HepG2 (cell line): ENCODE measurements around the gene SRCAP. TPM values are rescaled to one million over a fixed set of nuclear protein-coding genes. Genes with fewer than 3 reads are reported as not detected.

Source experiments
- EZH2 ChIP-seq: conservative IDR thresholded peaks from 2 replicates; pipeline ENCODE4 v1.6.1; 2012; ENCODE audit warnings: mild to moderate bottlenecking, low read depth, low read length, moderate library complexity
- FOXK1 ChIP-seq: sonication (generic); formaldehyde crosslinking; IDR thresholded peaks from 2 replicates; pipeline ENCODE4 v1.4.0; 2020; ENCODE audit warnings: low read depth, missing genetic modification reagents, borderline replicate concordance
- FOXO1 ChIP-seq: sonication (generic); formaldehyde crosslinking; IDR thresholded peaks from 2 replicates; pipeline ENCODE4 v1.4.0; 2020; ENCODE audit warnings: missing genetic modification reagents
- MAFF ChIP-seq: IDR thresholded peaks from 2 replicates; pipeline ENCODE4 v1.6.1; 2011; ENCODE audit warnings: low read depth, low read length, improper control_type of control experiment
- MEF2D ChIP-seq: sonication (generic); formaldehyde crosslinking; IDR thresholded peaks from 2 replicates; pipeline ENCODE4 v1.5.1; 2020; ENCODE audit warnings: mild to moderate bottlenecking, missing genetic modification reagents
- MIER3 ChIP-seq: IDR thresholded peaks from 2 replicates; pipeline ENCODE4 v1.6.1; 2016; ENCODE audit warnings: missing compliant biosample characterization, borderline replicate concordance
- PITX1 ChIP-seq: sonication (generic); formaldehyde crosslinking; IDR thresholded peaks from 2 replicates; pipeline ENCODE4 v1.5.1; 2020; ENCODE audit warnings: mild to moderate bottlenecking, missing genetic modification reagents
- POLR2A ChIP-seq, 2 experiments: IDR thresholded peaks; 2 replicates each; pipeline ENCODE4 v1.6.1; 2011; ENCODE audit warnings: low read depth in 2 of 2, low read length in 2 of 2, mild to moderate bottlenecking in 1 of 2, moderate library complexity in 1 of 2; ENCODE audit not compliant: insufficient read depth in 1 of 2
- SIX4 ChIP-seq: sonication (generic); formaldehyde crosslinking; IDR thresholded peaks from 2 replicates; pipeline ENCODE4 v1.4.0; 2020; ENCODE audit warnings: missing genetic modification reagents
- TCF7 ChIP-seq: sonication (generic); IDR thresholded peaks from 2 replicates; pipeline ENCODE4 v1.6.1; 2016; ENCODE audit warnings: antibody characterized with exemption, low read depth
- ZBTB20 ChIP-seq: sonication (generic); formaldehyde crosslinking; IDR thresholded peaks from 2 replicates; pipeline ENCODE4 v1.8.1; 2023; ENCODE audit warnings: missing genetic modification reagents, low read depth, mild to moderate bottlenecking, borderline replicate concordance
- ZNF235 ChIP-seq: sonication (generic); formaldehyde crosslinking; IDR thresholded peaks from 2 replicates; pipeline ENCODE4 v1.8.1; 2023; ENCODE audit warnings: mild to moderate bottlenecking, missing genetic modification reagents, borderline replicate concordance
- ZNF777 ChIP-seq: sonication (generic); formaldehyde crosslinking; IDR thresholded peaks from 2 replicates; pipeline ENCODE4 v1.4.0; 2020; ENCODE audit warnings: missing genetic modification reagents
- ZNF782 ChIP-seq: sonication (generic); formaldehyde crosslinking; IDR thresholded peaks from 2 replicates; pipeline ENCODE4 v1.4.0; 2020; ENCODE audit warnings: missing genetic modification reagents, mild to moderate bottlenecking, borderline replicate concordance
- ZSCAN21 ChIP-seq: sonication (generic); formaldehyde crosslinking; IDR thresholded peaks from 2 replicates; pipeline ENCODE4 v1.8.0; 2022; ENCODE audit warnings: mild to moderate bottlenecking, missing genetic modification reagents, moderate library complexity, borderline replicate concordance
- polyA plus RNA-seq, 8 experiments: library from polyadenylated mRNA; depleted of rRNA in 3 of 8; stranded (reverse) in 7 of 8; unstranded in 1 of 8; fragments of >200 nt; fragmentation: Illumina TruSeq in 4 of 8; extraction: Trizol in 4 of 8; gene quantifications; 2 replicates each; pipeline versions ENCODE4 v1.2.1 to v1.2.3, GENCODE V29; 2011 to 2016; ENCODE audit warnings: low read depth in 4 of 8, missing spikeins in 1 of 8, mixed read lengths in 1 of 8; ENCODE audit not compliant: insufficient read depth in 1 of 8
- total RNA-seq, 5 experiments: library from RNA; depleted of rRNA; stranded (reverse); fragments of >200 nt; fragmentation: Illumina TruSeq; extraction: Trizol; gene quantifications; 2 replicates each; pipeline ENCODE4 v1.2.3, GENCODE V29; 2016; ENCODE audit warnings: low read depth in 1 of 5
- TF ChIP-seq, protein P1 (sequence below): sonication (generic); formaldehyde crosslinking; IDR thresholded peaks from 2 replicates; pipeline ENCODE4 v1.4.0; 2020; ENCODE audit warnings: missing genetic modification reagents, borderline replicate concordance
- TF ChIP-seq, protein P2 (sequence below), 2 experiments: sonication (generic) in 1 of 2; formaldehyde crosslinking in 1 of 2; IDR thresholded peaks; 2 replicates each; pipeline versions ENCODE4 v1.4.0 to v1.6.1; 2016 to 2020; ENCODE audit warnings: borderline replicate concordance in 1 of 2, low read depth in 1 of 2, mild to moderate bottlenecking in 1 of 2, missing genetic modification reagents in 1 of 2
- TF ChIP-seq, protein P3 (sequence below): sonication (generic); formaldehyde crosslinking; IDR thresholded peaks from 2 replicates; pipeline ENCODE4 v1.5.0; 2020; ENCODE audit warnings: mild to moderate bottlenecking, missing genetic modification reagents
- TF ChIP-seq, protein P4 (sequence below): IDR thresholded peaks from 2 replicates; pipeline ENCODE4 v1.6.1; 2016

The SRCAP gene
- total and polyA plus RNA-seq, 2 of the 13 experiments (the other 11 are each of a cell fraction or from before 2014, with no cell fraction given): 4.9 to 9.0 TPM

DNA sequence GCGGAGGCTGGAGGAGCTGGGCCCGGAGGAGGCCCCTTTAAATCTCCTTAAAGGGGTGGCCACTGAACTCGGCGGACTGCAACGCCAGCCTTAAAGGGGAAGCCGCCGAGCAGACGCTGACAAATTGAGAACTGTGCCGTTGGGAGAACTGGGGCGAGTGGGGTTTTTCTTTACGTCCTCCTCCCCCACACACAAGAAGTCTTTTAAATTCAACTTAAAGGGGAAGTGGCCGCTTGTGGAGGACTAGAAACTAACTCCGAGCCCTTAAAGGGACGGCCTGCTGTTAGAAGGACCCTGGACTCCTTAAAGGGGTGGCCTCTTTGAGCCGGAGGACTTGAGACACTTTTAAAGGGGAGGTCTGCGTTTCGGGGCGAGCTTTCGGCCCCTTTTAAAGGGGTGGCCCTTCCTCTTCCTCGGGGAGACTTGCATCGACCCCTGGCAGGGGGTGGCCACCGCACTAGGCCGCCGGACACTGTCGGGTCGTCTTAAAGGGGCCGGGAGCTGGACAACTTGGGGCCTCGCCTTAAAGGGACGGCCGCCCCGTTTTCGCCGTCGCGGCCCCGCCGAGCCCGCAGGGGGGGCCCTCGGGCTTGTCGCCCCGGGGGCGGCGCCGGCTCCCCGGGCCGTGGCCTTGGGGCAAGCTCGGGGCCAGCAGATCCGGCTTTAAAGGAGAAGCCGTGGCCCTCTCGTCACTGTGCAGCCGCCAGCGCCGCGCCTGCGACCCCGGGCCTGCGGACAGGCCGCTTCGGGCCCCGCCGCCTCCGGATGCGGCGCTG lies 40.1 kb upstream of the SRCAP start (continued):
- TF ChIP-seq FOXK1 (CRISPR knock-in tag): no peak
- no peak for TF ChIP-seq ZNF782 (CRISPR knock-in tag)
- TF ChIP-seq POLR2A (IDR thresholded peaks at IDR 0.05; ENCODE audit: insufficient read depth in 1 of 2, low read depth in 2 of 2, low read length in 2 of 2): peak; percentile 39 to 69; a peak in 3 of 4 replicates
- TF ChIP-seq MAFF: no peak
- TF ChIP-seq SIX4 (CRISPR knock-in tag): no peak
- peak; percentile 4; the same call in 1 of the 2 replicates for TF ChIP-seq PITX1 (CRISPR knock-in tag)
- no peak for TF ChIP-seq ZSCAN21 (CRISPR knock-in tag)
- TF ChIP-seq MEF2D (CRISPR knock-in tag): peak; percentile 6; the same call in 1 of the 2 replicates
- no peak for TF ChIP-seq FOXO1 (CRISPR knock-in tag)
- TF ChIP-seq, protein P1, sequence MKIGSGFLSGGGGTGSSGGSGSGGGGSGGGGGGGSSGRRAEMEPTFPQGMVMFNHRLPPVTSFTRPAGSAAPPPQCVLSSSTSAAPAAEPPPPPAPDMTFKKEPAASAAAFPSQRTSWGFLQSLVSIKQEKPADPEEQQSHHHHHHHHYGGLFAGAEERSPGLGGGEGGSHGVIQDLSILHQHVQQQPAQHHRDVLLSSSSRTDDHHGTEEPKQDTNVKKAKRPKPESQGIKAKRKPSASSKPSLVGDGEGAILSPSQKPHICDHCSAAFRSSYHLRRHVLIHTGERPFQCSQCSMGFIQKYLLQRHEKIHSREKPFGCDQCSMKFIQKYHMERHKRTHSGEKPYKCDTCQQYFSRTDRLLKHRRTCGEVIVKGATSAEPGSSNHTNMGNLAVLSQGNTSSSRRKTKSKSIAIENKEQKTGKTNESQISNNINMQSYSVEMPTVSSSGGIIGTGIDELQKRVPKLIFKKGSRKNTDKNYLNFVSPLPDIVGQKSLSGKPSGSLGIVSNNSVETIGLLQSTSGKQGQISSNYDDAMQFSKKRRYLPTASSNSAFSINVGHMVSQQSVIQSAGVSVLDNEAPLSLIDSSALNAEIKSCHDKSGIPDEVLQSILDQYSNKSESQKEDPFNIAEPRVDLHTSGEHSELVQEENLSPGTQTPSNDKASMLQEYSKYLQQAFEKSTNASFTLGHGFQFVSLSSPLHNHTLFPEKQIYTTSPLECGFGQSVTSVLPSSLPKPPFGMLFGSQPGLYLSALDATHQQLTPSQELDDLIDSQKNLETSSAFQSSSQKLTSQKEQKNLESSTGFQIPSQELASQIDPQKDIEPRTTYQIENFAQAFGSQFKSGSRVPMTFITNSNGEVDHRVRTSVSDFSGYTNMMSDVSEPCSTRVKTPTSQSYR: no peak
- no peak; the same call in 1 of the 2 replicates for TF ChIP-seq TCF7
- TF ChIP-seq, protein P2, sequence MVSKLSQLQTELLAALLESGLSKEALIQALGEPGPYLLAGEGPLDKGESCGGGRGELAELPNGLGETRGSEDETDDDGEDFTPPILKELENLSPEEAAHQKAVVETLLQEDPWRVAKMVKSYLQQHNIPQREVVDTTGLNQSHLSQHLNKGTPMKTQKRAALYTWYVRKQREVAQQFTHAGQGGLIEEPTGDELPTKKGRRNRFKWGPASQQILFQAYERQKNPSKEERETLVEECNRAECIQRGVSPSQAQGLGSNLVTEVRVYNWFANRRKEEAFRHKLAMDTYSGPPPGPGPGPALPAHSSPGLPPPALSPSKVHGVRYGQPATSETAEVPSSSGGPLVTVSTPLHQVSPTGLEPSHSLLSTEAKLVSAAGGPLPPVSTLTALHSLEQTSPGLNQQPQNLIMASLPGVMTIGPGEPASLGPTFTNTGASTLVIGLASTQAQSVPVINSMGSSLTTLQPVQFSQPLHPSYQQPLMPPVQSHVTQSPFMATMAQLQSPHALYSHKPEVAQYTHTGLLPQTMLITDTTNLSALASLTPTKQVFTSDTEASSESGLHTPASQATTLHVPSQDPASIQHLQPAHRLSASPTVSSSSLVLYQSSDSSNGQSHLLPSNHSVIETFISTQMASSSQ (IDR thresholded peaks at IDR 0.05; ENCODE audit: low read depth): 0 out of 2 replicates have a peak, but pooled peaks have one; percentile 20
- TF ChIP-seq, protein P2 (CRISPR knock-in tag; IDR thresholded peaks at IDR 0.05; ENCODE audit: borderline replicate concordance): no peak
- TF ChIP-seq, protein P3, sequence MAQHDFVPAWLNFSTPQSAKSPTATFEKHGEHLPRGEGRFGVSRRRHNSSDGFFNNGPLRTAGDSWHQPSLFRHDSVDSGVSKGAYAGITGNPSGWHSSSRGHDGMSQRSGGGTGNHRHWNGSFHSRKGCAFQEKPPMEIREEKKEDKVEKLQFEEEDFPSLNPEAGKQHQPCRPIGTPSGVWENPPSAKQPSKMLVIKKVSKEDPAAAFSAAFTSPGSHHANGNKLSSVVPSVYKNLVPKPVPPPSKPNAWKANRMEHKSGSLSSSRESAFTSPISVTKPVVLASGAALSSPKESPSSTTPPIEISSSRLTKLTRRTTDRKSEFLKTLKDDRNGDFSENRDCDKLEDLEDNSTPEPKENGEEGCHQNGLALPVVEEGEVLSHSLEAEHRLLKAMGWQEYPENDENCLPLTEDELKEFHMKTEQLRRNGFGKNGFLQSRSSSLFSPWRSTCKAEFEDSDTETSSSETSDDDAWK (CRISPR knock-in tag): no peak
- no peak for TF ChIP-seq ZNF235 (CRISPR knock-in tag)
- TF ChIP-seq ZNF777 (CRISPR knock-in tag): peak; percentile 79
- no peak for TF ChIP-seq ZBTB20
- no peak for TF ChIP-seq EZH2
- TF ChIP-seq, protein P4, sequence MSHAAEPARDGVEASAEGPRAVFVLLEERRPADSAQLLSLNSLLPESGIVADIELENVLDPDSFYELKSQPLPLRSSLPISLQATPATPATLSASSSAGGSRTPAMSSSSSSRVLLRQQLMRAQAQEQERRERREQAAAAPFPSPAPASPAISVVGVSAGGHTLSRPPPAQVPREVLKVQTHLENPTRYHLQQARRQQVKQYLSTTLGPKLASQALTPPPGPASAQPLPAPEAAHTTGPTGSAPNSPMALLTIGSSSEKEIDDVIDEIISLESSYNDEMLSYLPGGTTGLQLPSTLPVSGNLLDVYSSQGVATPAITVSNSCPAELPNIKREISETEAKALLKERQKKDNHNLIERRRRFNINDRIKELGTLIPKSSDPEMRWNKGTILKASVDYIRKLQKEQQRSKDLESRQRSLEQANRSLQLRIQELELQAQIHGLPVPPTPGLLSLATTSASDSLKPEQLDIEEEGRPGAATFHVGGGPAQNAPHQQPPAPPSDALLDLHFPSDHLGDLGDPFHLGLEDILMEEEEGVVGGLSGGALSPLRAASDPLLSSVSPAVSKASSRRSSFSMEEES (CRISPR knock-in tag): no peak
- TF ChIP-seq MIER3 (CRISPR knock-in tag): peak; percentile 11; the same call in 1 of the 2 replicates
